HG02870 (cell line): ENCODE measurements around the gene UBE3B.
"Not testable (repeated sequence)": the region's sequence is repeated elsewhere in the genome, so short reads cannot be mapped to it uniquely, and the experiment has no call there.

Experiments
- ATAC-seq: cut with Tn5 transposase; IDR thresholded peaks from one replicate; pipeline ENCODE4 v1.9.1; 2021; ENCODE audit warnings: mild to moderate bottlenecking, moderate library complexity; ENCODE audit not compliant: unreplicated experiment

UBE3B gene

GRCh38 chr12:109473006-109473405 lies 4.4 kb upstream of the UBE3B start:
- no peak for ATAC-seq

DNA sequence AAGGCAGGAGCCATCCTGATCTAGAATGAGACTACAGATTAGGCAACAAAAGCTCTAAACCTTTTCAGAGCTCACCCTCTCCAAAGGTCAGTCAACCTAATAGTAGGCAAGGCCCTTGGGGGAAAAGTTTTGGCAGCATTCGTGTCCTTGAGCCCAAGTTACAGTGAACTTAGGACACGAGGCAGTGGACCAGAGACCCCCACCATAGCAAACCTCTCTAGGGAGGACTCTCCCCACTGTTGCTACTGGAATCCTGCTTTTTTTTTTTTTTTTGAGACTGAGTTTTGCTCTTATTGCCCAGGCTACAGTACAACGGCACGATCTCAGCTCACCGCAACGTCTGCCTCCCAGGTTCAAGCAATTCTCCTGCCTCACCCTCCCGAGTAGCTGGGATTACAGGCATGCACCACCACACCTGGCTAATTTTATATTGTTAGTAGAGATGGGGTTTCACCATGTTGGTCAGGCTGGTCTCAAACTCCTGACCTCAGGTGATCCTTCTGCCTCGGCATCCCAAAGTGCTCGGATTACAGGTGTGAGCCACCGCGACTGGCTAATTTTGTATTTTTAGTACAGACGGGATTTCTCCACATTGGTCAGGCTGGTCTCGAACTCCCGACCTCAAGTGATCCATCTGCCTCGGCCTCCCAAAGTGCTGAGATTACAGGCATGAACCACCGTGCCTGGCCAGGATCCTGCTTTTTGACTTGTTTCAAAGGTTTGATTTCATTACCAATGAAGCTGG lies 3.7 kb upstream of the UBE3B start:
- ATAC-seq, result not testable (repeated sequence)

DNA sequence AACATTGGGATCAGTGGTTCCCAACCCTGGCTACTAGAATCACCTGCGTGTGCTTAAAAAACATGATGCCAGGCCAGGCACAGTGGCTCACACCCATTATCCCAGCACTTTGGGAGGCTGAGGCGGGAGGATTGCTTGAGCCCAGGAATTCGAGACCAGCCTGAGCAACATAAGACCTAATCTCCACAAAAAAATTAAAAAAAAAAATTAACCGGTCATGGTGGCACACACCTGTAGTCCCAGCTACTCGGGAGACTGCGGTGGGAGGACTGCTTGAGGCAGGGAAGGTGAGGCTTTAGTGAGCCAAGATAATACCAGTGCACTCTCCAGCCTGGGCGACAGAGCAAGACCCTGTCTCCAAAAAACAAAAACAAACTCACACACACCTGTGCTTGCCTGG lies 2.3 kb upstream of the UBE3B start:
- ATAC-seq, result no peak

DNA sequence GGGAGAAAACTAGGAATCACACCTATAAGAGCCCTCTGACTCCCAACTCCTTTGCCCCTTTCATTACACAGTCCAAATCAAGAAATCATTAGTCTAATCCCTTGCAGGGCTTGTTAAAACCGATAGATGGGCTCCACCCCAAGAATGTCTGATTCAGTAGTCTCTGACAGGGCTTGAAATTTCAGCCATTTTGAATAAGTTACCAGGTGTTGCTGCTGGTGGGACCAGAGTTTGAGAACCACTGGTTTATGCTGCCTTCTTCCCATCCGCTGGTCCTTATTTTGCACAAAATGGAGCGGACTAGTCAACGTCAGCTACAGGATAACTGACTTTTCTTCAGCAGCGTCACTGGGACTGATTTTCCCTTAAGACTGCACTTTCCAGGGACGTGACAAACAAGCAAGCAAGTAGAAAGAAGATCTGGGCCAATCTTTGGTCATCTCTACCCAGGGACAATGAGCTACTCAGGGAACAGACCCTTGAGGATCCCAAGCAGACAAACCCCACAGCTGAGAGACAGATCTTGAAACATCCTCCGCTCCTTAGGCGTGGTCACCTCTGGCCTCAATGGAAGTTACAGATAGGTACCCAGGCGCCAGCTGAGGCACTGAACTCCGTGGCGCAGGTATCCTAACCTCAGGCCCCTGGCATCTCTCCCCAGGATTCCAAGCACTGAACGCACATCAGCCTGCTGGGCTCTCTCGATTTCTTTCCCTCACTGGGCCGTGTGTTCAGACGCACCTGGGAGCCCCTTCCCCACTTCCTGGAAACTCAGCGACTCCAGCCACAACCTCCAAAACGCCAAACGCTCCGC lies 1.2 kb upstream of the UBE3B start:
- ATAC-seq, result no peak

DNA sequence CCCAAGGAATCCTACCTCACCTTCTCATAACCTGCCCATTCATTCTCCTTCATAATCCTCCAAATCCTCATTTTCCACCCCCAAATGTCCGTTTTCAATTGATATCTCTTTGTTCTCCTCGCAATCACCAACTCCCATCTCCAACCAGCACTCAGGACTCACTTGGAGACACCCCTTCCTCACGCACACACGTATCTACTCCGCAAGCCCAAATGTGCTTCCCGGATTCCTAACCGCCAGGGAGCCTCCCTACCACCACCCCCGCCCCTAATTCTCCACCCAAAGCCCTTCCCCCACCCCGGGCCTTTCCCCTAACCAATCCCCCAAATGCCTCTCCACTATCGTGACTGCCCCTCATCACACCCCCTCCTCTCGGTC lies 638 bp upstream of the UBE3B start:
- ATAC-seq, result no peak

DNA sequence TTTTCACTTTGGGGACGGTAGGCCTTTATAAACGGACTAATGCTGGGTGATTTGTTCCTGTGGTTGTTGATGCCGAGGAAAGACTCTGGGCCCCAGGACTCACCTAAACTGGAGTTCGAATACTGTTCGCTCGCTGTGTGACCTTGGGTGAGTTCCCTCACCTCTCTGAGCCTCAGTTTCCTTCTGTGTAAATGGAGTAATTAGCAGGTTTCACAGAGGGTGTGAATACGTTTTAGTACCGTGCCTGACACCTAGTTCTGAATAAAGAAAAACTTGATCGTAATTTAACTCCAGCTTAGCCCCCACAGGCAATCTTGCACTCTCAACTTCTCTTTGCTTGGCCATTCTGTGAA lies 505 bp downstream of the UBE3B start:
- ATAC-seq, result no peak

DNA sequence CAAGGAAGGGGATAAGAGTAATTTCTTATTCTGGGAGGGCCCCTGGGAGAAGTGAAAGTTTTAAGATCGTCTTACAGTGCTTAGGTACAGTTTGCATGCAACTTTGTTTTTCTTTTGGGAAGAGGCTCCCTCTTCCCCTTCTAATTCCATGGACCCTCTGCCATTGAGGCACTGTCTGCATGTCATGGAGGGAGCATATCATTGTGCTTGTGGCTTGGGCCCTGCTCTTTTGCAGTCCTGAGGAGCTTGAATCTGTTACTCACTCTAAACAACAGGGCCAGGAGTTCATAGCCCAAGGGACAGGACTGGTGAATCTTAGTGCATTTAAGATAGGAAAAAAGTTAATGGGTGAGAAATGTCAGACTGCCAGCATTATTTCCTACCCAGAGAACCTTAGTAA lies 2.3 kb downstream of the UBE3B start:
- ATAC-seq, result no peak

DNA sequence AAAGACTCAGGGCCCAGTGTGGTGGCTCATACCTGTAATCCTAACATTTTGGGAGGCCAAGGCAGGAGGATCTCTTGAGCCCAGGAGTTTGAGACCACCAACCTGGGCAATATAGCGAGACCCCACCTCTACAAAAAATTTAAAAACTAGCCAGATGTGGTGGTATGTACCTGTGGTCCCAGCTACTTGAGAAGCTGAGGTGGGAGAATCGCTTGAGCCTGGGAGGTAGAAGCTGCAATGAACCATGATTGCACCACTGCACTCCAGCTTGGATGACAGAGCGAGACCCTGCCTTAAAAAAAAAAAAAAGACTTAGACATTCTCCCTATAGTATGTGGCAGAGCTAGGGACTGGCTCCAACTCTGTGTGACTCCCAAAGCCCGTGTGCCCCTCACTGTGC lies 2.9 kb downstream of the UBE3B start:
- ATAC-seq, result no peak

DNA sequence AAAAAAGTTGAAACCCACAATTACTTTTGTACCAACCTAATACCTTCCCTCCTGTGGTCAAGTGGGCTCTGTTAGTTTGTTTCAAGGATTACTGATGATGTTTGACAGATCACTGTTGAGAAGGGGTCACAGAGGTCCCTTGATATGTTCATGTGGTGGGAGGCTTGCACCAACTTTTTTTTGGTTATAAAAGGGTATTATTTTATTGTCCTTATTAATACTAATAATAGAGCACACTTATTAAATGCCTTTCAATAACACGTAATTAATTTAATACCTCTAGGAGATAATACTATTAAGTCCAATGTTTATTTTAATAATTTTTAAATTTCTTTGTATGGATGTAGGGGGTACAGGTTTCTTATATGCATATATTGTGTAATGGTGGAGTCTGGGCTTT lies 4.4 kb downstream of the UBE3B start:
- no peak for ATAC-seq

DNA sequence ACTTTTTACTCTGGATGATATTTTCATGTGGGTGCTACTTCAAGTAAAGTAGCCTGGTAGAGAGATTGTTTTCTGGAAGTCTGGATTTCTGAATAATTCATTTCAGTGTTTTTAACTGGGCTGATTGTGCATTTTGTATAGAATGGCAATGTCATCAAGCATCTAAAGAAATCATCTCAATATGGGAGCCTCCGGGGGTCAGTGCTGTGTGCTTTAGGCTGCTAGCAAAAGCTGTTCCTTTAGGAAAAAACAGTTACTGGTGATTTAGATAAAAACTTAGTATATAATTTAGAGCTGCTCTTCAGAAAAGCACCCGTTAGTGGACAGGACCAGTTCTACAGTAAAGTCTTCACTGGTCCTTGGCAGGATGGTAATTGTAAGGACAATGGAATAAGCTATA lies 5.1 kb downstream of the UBE3B start:
- no peak for ATAC-seq

DNA sequence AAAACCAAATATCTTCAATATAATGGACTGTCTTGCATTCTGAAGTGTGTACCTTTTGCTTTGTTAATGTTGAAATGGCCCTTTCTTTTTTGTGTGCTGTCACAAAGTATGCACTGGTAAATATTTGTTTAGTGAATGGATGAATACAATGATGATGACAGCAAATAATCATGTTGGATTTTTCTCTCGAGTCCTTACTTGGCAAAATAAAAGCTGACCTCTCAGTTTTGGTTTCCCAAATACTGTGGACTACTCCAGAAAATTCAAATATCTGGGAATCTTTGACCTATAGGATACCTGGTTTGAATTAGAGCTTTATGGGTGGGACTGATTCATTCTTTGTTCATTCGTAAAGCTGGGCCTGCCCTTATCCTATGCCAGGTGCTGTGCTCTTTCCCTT lies 5.5 kb downstream of the UBE3B start:
- no peak for ATAC-seq

- ATAC-seq, result no peak
Observed at GRCh38 chr12:109483346-109483745, 5.9 kb downstream of the UBE3B start.

DNA sequence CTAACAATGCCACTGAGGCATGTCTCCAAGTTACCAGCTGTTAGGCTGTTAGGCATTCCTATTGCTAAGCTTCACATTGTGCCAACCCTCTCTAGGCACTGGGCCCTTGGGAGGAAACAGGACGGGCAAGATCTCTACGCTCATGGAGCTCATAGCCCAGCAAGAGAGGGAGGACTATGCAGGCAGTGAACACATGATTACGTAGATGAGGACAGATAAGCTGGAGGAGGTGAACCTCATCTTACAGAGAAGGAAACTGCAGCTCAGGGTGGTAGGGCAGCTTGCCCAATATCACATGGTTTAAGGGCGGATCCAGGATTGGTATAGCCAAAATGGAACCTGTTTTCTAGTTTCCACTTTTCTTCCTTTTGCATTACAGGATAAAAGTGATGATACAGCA lies 7.8 kb downstream of the UBE3B start:
- no peak for ATAC-seq

- no peak for ATAC-seq
Observed at GRCh38 chr12:109487181-109488050, 10.0 kb downstream of the UBE3B start.

GRCh38 chr12:109488051-109488665 lies 10.7 kb downstream of the UBE3B start:
- ATAC-seq, result no peak

- no peak for ATAC-seq
Observed at GRCh38 chr12:109489016-109489954, 11.9 kb downstream of the UBE3B start.

DNA sequence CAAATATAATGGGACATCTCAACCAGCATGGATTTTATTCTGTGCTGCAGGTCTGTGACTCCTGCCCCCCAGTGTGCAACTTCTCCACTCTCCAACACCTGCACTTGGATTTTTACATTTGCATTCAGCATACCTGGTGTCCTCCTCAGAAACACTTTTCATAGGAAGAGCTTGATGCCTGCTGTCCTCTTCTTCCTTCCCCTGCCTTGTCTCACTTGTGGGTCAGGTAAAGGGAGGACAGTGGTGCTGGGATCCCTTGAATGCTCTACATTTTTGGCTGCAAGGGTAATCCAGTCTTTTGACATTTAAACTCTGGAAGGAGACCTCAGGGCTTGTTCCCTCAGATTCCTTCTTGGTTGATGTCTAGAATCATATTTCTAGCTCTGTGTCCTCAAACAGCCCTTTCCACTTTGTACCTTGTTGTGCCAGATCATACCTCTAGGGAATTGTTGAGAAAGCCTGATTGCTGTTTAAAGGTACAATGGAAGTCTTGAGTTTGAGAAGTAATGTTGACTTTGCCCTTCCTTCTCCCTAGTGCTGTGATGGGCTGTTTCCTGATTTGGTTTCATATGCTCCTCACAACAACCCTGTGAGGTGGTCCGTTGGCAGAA lies 12.6 kb downstream of the UBE3B start:
- ATAC-seq, result no peak

- ATAC-seq, result no peak
Observed at GRCh38 chr12:109491671-109492070, 14.2 kb downstream of the UBE3B start.

- no peak for ATAC-seq
Observed at GRCh38 chr12:109492371-109492770, 14.9 kb downstream of the UBE3B start.

GRCh38 chr12:109493090-109493489 lies 15.7 kb downstream of the UBE3B start:
- no peak for ATAC-seq
